NCI-H2171 treated with DMSO at 0.1 percent for 48 hours (cell line): ENCODE results near the gene XRCC3.

Experiments used
- DNase-seq: peaks from one replicate; lab custom pipeline; 2025; lab: John Stamatoyannopoulos, UW

Gene XRCC3

GRCh38 chr14:103706551-103707328 lies 8.5 kb downstream of the XRCC3 start:
- no peak for DNase-seq

- no peak for DNase-seq
Measured at GRCh38 chr14:103705504-103706284, 9.6 kb downstream of the XRCC3 start.

- DNase-seq, result no peak
Measured at GRCh38 chr14:103705118-103705503, 10.1 kb downstream of the XRCC3 start.

GRCh38 chr14:103704708-103705107 lies 10.5 kb downstream of the XRCC3 start:
- DNase-seq, result no peak

GRCh38 chr14:103703433-103704385 lies 11.5 kb downstream of the XRCC3 start:
- DNase-seq, result no peak

GRCh38 chr14:103702497-103703432 lies 12.5 kb downstream of the XRCC3 start:
- no peak for DNase-seq

GRCh38 chr14:103702095-103702494 lies 13.2 kb downstream of the XRCC3 start:
- DNase-seq, result no peak

GRCh38 chr14:103700753-103701490 lies 14.3 kb downstream of the XRCC3 start:
- no peak for DNase-seq

- DNase-seq, result no peak
Measured at GRCh38 chr14:103699901-103700752, 15.1 kb downstream of the XRCC3 start.

GRCh38 chr14:103699261-103699661 lies 16.0 kb downstream of the XRCC3 start:
- no peak for DNase-seq

- peak; percentile 47 for DNase-seq
Measured at GRCh38 chr14:103698380-103699260, 16.6 kb downstream of the XRCC3 start.

GRCh38 chr14:103697603-103698379 lies 17.5 kb downstream of the XRCC3 start:
- DNase-seq, result no peak

- peak; percentile 15 for DNase-seq
Measured at GRCh38 chr14:103697206-103697602, 18.0 kb downstream of the XRCC3 start.

GRCh38 chr14:103696466-103697071 lies 18.7 kb downstream of the XRCC3 start:
- no peak for DNase-seq

- peak; percentile 51 for DNase-seq
Measured at GRCh38 chr14:103696070-103696402, 19.2 kb downstream of the XRCC3 start.

GRCh38 chr14:103695296-103696069 lies 19.8 kb downstream of the XRCC3 start:
- peak; percentile 62 for DNase-seq
